ENCODE data around the gene MAGI3.
"Not testable (repeated sequence)": the region's sequence is repeated elsewhere in the genome, so short reads cannot be mapped to it uniquely, and the experiment has no call there.

The MAGI3 gene

GRCh38 chr1:113409363-113409762 lies 19.0 kb downstream of the MAGI3 start:
- TF ChIP-seq CTCF (IDR thresholded peaks at IDR 0.05; ENCODE audit: control insufficient read depth, insufficient read depth, low read depth, low read length, missing control alignments) = no peak
- H3K4me3 ChIP-seq (ENCODE audit: control insufficient read depth, low read depth, low read length) = no peak overlapping the region
- DNase-seq (ENCODE audit: low read depth) = no peak

DNA sequence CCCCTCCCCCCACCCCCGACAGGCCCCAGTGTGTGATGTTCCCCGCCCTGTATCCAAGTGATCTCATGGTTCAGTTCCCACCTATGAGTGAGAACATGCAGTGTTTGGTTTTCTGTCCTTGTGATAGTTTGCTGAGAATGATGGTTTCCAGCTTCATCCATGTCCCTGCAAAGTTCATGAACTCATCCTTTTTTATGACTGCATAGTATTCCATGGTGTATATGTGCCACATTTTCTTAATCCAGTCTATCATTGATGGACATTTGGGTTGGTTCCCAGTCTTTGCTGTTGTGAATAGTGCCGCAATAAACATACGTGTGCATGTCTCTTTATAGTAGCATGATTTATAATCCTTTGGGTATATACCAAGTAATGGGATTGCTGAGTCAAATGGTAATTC lies 21.7 kb downstream of the MAGI3 start:
- not testable (repeated sequence) for H3K4me3 ChIP-seq (ENCODE audit: control insufficient read depth, low read depth, low read length); DNase-seq (ENCODE audit: low read depth)

- H3K4me3 ChIP-seq (ENCODE audit: control insufficient read depth, low read depth, low read length) = no peak overlapping the region
- no peak for DNase-seq (ENCODE audit: low read depth)
- no peak for TF ChIP-seq CTCF (IDR thresholded peaks at IDR 0.05; ENCODE audit: control insufficient read depth, insufficient read depth, low read depth, low read length, missing control alignments)
Measured at GRCh38 chr1:113415310-113416070, 25.2 kb downstream of the MAGI3 start.

DNA sequence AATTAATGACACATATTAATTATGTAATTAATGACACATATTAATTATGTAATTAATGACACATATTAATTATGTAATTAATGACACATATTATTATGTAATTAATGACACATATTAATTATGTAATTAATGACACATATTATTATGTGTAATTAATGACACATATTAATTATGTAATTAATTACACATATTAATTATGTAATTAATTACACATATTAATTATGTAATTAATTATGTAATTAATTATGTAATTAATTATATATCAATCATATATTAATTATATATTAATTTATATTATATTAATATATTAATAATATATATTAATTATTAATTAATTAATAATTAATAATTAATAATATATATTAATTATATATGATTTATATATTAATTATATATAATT lies 25.8 kb downstream of the MAGI3 start:
- DNase-seq (ENCODE audit: low read depth); H3K4me3 ChIP-seq (ENCODE audit: control insufficient read depth, low read depth, low read length): not testable (repeated sequence)

DNA sequence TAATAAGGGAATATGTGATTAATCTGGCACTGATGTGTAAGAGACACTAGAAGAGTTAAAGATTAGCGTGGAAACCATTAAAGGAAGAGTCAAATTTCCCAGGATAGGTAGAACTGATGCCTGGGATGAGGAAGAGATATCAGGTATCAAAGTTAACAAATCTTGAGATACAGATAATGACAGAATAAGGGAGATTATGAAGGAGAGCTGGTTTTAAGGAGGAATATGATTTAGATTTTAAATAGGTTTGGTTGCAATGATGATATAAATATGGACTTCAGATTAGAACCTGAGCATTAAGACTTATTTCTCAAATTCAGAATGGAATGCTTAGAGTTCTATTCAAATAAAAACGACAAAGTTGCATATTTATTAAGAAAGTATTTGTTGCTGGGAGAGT lies 26.2 kb downstream of the MAGI3 start:
- DNase-seq (ENCODE audit: low read depth) = no peak
- no peak overlapping the region for H3K4me3 ChIP-seq (ENCODE audit: control insufficient read depth, low read depth, low read length)
- TF ChIP-seq CTCF (IDR thresholded peaks at IDR 0.05; ENCODE audit: control insufficient read depth, insufficient read depth, low read depth, low read length, missing control alignments) = no peak

GRCh38 chr1:113422315-113423068 lies 32.2 kb downstream of the MAGI3 start:
- DNase-seq (ENCODE audit: low read depth) = no peak
- no peak overlapping the region for H3K4me3 ChIP-seq (ENCODE audit: control insufficient read depth, low read depth, low read length)
- TF ChIP-seq CTCF (IDR thresholded peaks at IDR 0.05; ENCODE audit: control insufficient read depth, insufficient read depth, low read depth, low read length, missing control alignments) = no peak

- no peak for DNase-seq (ENCODE audit: low read depth)
- no peak overlapping the region for H3K4me3 ChIP-seq (ENCODE audit: control insufficient read depth, low read depth, low read length)
- TF ChIP-seq CTCF (IDR thresholded peaks at IDR 0.05; ENCODE audit: control insufficient read depth, insufficient read depth, low read depth, low read length, missing control alignments) = no peak
Measured at GRCh38 chr1:113423826-113424225, 33.5 kb downstream of the MAGI3 start.
